ENCODE measurements around the gene FAM111B.
"Not testable (repeated sequence)": the region's sequence is repeated elsewhere in the genome, so short reads cannot be mapped to it uniquely, and the experiment has no call there.

Gene FAM111B

GRCh38 chr11:59106363-59107336 lies at the start of gene FAM111B:
Gene FAM111B (plus strand): TSS chr11:59107237. CDS start chr11:59109626, 2,389 bp downstream.
- H3K9me3 ChIP-seq (ENCODE audit: control insufficient read depth, insufficient read depth, low read depth, low read length) = no peaks in the 10 kb centered on the region
- peaks cover 11% of the 10 kb centered on the region; the same call in 1 of the 2 replicates for H3K36me3 ChIP-seq (ENCODE audit: control insufficient read depth, insufficient read depth, low read length)
- no peak within 1 kb of the TSS; the same call in 1 of the 2 replicates for H3K27ac ChIP-seq (ENCODE audit: low read depth, low read length)
- H3K4me3 ChIP-seq (ENCODE audit: low read depth, low read length) = peak within 1 kb of the TSS; percentile 67
- peaks cover 41% of the 10 kb centered on the region for H3K27me3 ChIP-seq (ENCODE audit: control insufficient read depth, insufficient read depth, low read length)
- peak within 1 kb of the TSS; percentile 84 for H3K9ac ChIP-seq (ENCODE audit: low read length)
- H3K4me1 ChIP-seq (ENCODE audit: control insufficient read depth, insufficient read depth, low read length) = peaks cover 8% of the 10 kb centered on the region

- peak overlapping the region; percentile 66 for H3K4me3 ChIP-seq (ENCODE audit: low read depth, low read length)
- H3K9me3 ChIP-seq (ENCODE audit: control insufficient read depth, insufficient read depth, low read depth, low read length); H3K36me3 ChIP-seq (ENCODE audit: control insufficient read depth, insufficient read depth, low read length); H3K9ac ChIP-seq (ENCODE audit: low read length); H3K4me1 ChIP-seq (ENCODE audit: control insufficient read depth, insufficient read depth, low read length); H3K27ac ChIP-seq (ENCODE audit: low read depth, low read length); H3K27me3 ChIP-seq (ENCODE audit: control insufficient read depth, insufficient read depth, low read length): not testable (repeated sequence)
These were observed 48.7 kb upstream of the FAM111B start for GRCh38 chr11:59058120-59059033.

GRCh38 chr11:59060096-59060495 lies 46.9 kb upstream of the FAM111B start:
- not testable (repeated sequence) for H3K4me1 ChIP-seq (ENCODE audit: control insufficient read depth, insufficient read depth, low read length); H3K9me3 ChIP-seq (ENCODE audit: control insufficient read depth, insufficient read depth, low read depth, low read length); H3K9ac ChIP-seq (ENCODE audit: low read length); H3K4me3 ChIP-seq (ENCODE audit: low read depth, low read length); H3K36me3 ChIP-seq (ENCODE audit: control insufficient read depth, insufficient read depth, low read length); H3K27me3 ChIP-seq (ENCODE audit: control insufficient read depth, insufficient read depth, low read length); H3K27ac ChIP-seq (ENCODE audit: low read depth, low read length)

GRCh38 chr11:59062602-59063529 lies 44.2 kb upstream of the FAM111B start:
- no peak overlapping the region for H3K4me3 ChIP-seq (ENCODE audit: low read depth, low read length)
- H3K27ac ChIP-seq (ENCODE audit: low read depth, low read length) = no peak overlapping the region
- H3K4me1 ChIP-seq (ENCODE audit: control insufficient read depth, insufficient read depth, low read length) = no peaks in the 10 kb centered on the region
- H3K9me3 ChIP-seq (ENCODE audit: control insufficient read depth, insufficient read depth, low read depth, low read length) = no peaks in the 10 kb centered on the region
- H3K36me3 ChIP-seq (ENCODE audit: control insufficient read depth, insufficient read depth, low read length) = no peaks in the 10 kb centered on the region
- H3K9ac ChIP-seq (ENCODE audit: low read length) = no peak overlapping the region
- H3K27me3 ChIP-seq (ENCODE audit: control insufficient read depth, insufficient read depth, low read length) = peaks cover 10% of the 10 kb centered on the region

GRCh38 chr11:59063996-59064727 lies 42.9 kb upstream of the FAM111B start:
- H3K4me3 ChIP-seq (ENCODE audit: low read depth, low read length); H3K36me3 ChIP-seq (ENCODE audit: control insufficient read depth, insufficient read depth, low read length); H3K27me3 ChIP-seq (ENCODE audit: control insufficient read depth, insufficient read depth, low read length); H3K9ac ChIP-seq (ENCODE audit: low read length); H3K9me3 ChIP-seq (ENCODE audit: control insufficient read depth, insufficient read depth, low read depth, low read length); H3K4me1 ChIP-seq (ENCODE audit: control insufficient read depth, insufficient read depth, low read length); H3K27ac ChIP-seq (ENCODE audit: low read depth, low read length): not testable (repeated sequence)

- H3K4me3 ChIP-seq (ENCODE audit: low read depth, low read length) = no peak overlapping the region
- H3K9ac ChIP-seq (ENCODE audit: low read length) = no peak overlapping the region
- no peaks in the 10 kb centered on the region for H3K9me3 ChIP-seq (ENCODE audit: control insufficient read depth, insufficient read depth, low read depth, low read length)
- H3K27me3 ChIP-seq (ENCODE audit: control insufficient read depth, insufficient read depth, low read length) = no peaks in the 10 kb centered on the region; the same call in 1 of the 2 replicates
- H3K27ac ChIP-seq (ENCODE audit: low read depth, low read length) = no peak overlapping the region
- no peaks in the 10 kb centered on the region for H3K4me1 ChIP-seq (ENCODE audit: control insufficient read depth, insufficient read depth, low read length)
- H3K36me3 ChIP-seq (ENCODE audit: control insufficient read depth, insufficient read depth, low read length) = no peaks in the 10 kb centered on the region
These were observed 38.0 kb upstream of the FAM111B start for GRCh38 chr11:59069087-59069486.

- Histone ChIP-seq H3K27ac (ENCODE audit: low read depth, low read length) (no peak overlapping the region), H3K4me3 (ENCODE audit: low read depth, low read length) (no peak overlapping the region), H3K27me3 (ENCODE audit: control insufficient read depth, insufficient read depth, low read length) (no peaks in the 10 kb centered on the region), H3K4me1 (ENCODE audit: control insufficient read depth, insufficient read depth, low read length) (no peaks in the 10 kb centered on the region), H3K9me3 (ENCODE audit: control insufficient read depth, insufficient read depth, low read depth, low read length) (no peaks in the 10 kb centered on the region), H3K9ac (ENCODE audit: low read length) (no peak overlapping the region), H3K36me3 (ENCODE audit: control insufficient read depth, insufficient read depth, low read length) (no peaks in the 10 kb centered on the region)
These were observed 30.0 kb upstream of the FAM111B start for GRCh38 chr11:59076876-59077571.

GRCh38 chr11:59078435-59078834 lies 28.6 kb upstream of the FAM111B start:
- Histone ChIP-seq H3K4me3 (ENCODE audit: low read depth, low read length) (no peak overlapping the region), H3K9ac (ENCODE audit: low read length) (no peak overlapping the region), H3K27me3 (ENCODE audit: control insufficient read depth, insufficient read depth, low read length) (no peaks in the 10 kb centered on the region), H3K9me3 (ENCODE audit: control insufficient read depth, insufficient read depth, low read depth, low read length) (no peaks in the 10 kb centered on the region), H3K4me1 (ENCODE audit: control insufficient read depth, insufficient read depth, low read length) (no peaks in the 10 kb centered on the region), H3K27ac (ENCODE audit: low read depth, low read length) (no peak overlapping the region), H3K36me3 (ENCODE audit: control insufficient read depth, insufficient read depth, low read length) (no peaks in the 10 kb centered on the region)

GRCh38 chr11:59079086-59079485 lies 28.0 kb upstream of the FAM111B start:
- H3K27me3 ChIP-seq (ENCODE audit: control insufficient read depth, insufficient read depth, low read length) = no peaks in the 10 kb centered on the region

More at GRCh38 chr11:59079086-59079485, 28.0 kb upstream of the FAM111B start:
- Histone ChIP-seq H3K4me1 (ENCODE audit: control insufficient read depth, insufficient read depth, low read length) (no peaks in the 10 kb centered on the region), H3K9ac (ENCODE audit: low read length) (no peak overlapping the region), H3K27ac (ENCODE audit: low read depth, low read length) (no peak overlapping the region), H3K9me3 (ENCODE audit: control insufficient read depth, insufficient read depth, low read depth, low read length) (no peaks in the 10 kb centered on the region), H3K36me3 (ENCODE audit: control insufficient read depth, insufficient read depth, low read length) (no peaks in the 10 kb centered on the region), H3K4me3 (ENCODE audit: low read depth, low read length) (no peak overlapping the region)

Measured in HUES6 (cell line).